Neural crest cell (in vitro differentiated cells): ENCODE results near the gene CASP1. TPM values are rescaled to one million over a fixed set of nuclear protein-coding genes. Genes with fewer than 3 reads are reported as not detected.
"Not testable (repeated sequence)": the region's sequence is repeated elsewhere in the genome, so short reads cannot be mapped to it uniquely, and the experiment has no call there.

Source experiments
- DNase-seq: peaks from one replicate; pipeline ENCODE4 v3.0.0; 2021; ENCODE audit warnings: low read depth, mixed read lengths, low spot score
- H3K27ac Mint-ChIP-seq: one replicate; pipeline ENCODE4 v1.8.0; 2021; ENCODE audit warnings: mild to moderate bottlenecking, mixed read lengths; ENCODE audit not compliant: unreplicated experiment
- H3K27me3 Mint-ChIP-seq: 2 replicates; pipeline ENCODE4 v1.8.0; 2021; ENCODE audit warnings: low read depth, mild to moderate bottlenecking, mixed read lengths
- H3K36me3 Mint-ChIP-seq: 2 replicates; pipeline ENCODE4 v1.8.0; 2021; ENCODE audit warnings: low read depth, mild to moderate bottlenecking, mixed read lengths
- H3K4me1 Mint-ChIP-seq: 2 replicates; pipeline ENCODE4 v1.8.0; 2021; ENCODE audit warnings: mixed read lengths
- H3K4me3 Mint-ChIP-seq: one replicate; pipeline ENCODE4 v1.8.0; 2021; ENCODE audit warnings: mild to moderate bottlenecking, mixed read lengths
- H3K9me3 Mint-ChIP-seq: 2 replicates; pipeline ENCODE4 v1.8.0; 2021; ENCODE audit warnings: mixed read lengths
- CTCF ChIP-seq: fragments of 200-600 bp; sonication (generic); conservative IDR thresholded peaks from 2 replicates; pipeline ENCODE4 v1.5.0; 2021; ENCODE audit warnings: antibody characterized with exemption, mild to moderate bottlenecking
- total RNA-seq: library from RNA; stranded (reverse); gene quantifications from 2 replicates; pipeline ENCODE4 v1.2.1, GENCODE V29; 2021

CASP1 gene
- total RNA-seq, 1 donor from 2014 or later = not detected

GRCh38 chr11:105046898-105047579 lies 12.1 kb upstream of the CASP1 start:
- Mint-ChIP-seq H3K4me1 (no peaks in the 10 kb centered on the region), H3K9me3 (peaks cover 2% of the 10 kb centered on the region), H3K36me3 (no peaks in the 10 kb centered on the region), H3K27me3 (no peaks in the 10 kb centered on the region), H3K4me3 (no peak overlapping the region), H3K27ac (no peak overlapping the region)
- DNase-seq = no peak
- no peak for TF ChIP-seq CTCF

- Mint-ChIP-seq H3K9me3 (peaks cover 2% of the 10 kb centered on the region), H3K36me3 (no peaks in the 10 kb centered on the region), H3K4me1 (no peaks in the 10 kb centered on the region), H3K27ac (no peak overlapping the region), H3K27me3 (no peaks in the 10 kb centered on the region), H3K4me3 (no peak overlapping the region)
- DNase-seq = no peak
- no peak for TF ChIP-seq CTCF
Observed at GRCh38 chr11:105045676-105046296, 10.8 kb upstream of the CASP1 start.

GRCh38 chr11:105044557-105045524 lies 9.9 kb upstream of the CASP1 start, which contains the start of gene CARD16:
Gene CARD16 (minus strand): TSS chr11:105045335. CDS start chr11:105045297, 38 bp downstream.
- H3K27me3 Mint-ChIP-seq, H3K9me3 Mint-ChIP-seq, H3K36me3 Mint-ChIP-seq, H3K4me3 Mint-ChIP-seq, H3K4me1 Mint-ChIP-seq, H3K27ac Mint-ChIP-seq, DNase-seq: not testable (repeated sequence)

GRCh38 chr11:105042178-105042577 lies 7.2 kb upstream of the CASP1 start:
- no peaks in the 10 kb centered on the region for H3K9me3 Mint-ChIP-seq
- H3K36me3 Mint-ChIP-seq = no peaks in the 10 kb centered on the region
- no peak overlapping the region for H3K4me3 Mint-ChIP-seq
- no peak overlapping the region for H3K27ac Mint-ChIP-seq
- no peaks in the 10 kb centered on the region for H3K4me1 Mint-ChIP-seq
- no peak for DNase-seq
- no peak for TF ChIP-seq CTCF
- no peaks in the 10 kb centered on the region for H3K27me3 Mint-ChIP-seq

- no peak for DNase-seq
- Mint-ChIP-seq H3K4me1 (no peaks in the 10 kb centered on the region), H3K4me3 (no peak overlapping the region), H3K9me3 (no peaks in the 10 kb centered on the region), H3K27me3 (no peaks in the 10 kb centered on the region), H3K36me3 (no peaks in the 10 kb centered on the region), H3K27ac (no peak overlapping the region)
- TF ChIP-seq CTCF = no peak
Observed at GRCh38 chr11:105040703-105041102, 5.8 kb upstream of the CASP1 start.

GRCh38 chr11:105034388-105034787 lies 556 bp downstream of the CASP1 start:
- H3K9me3 Mint-ChIP-seq, H3K4me3 Mint-ChIP-seq, H3K27ac Mint-ChIP-seq, DNase-seq, H3K36me3 Mint-ChIP-seq, H3K27me3 Mint-ChIP-seq, H3K4me1 Mint-ChIP-seq: not testable (repeated sequence)
